GM12878 (cell line): Measurements from ENCODE around the gene FGD6. TPM values are rescaled to one million over a fixed set of nuclear protein-coding genes. Genes with fewer than 3 reads are reported as not detected.

ENCODE experiments used
- ATAC-seq: fragments of 200-7000 bp; cut with Tn5 transposase; 3 replicates; pipeline ENCODE4 v1.9.1; 2020; ENCODE audit warnings: mild to moderate bottlenecking, moderate library complexity
- BruUV-seq: library from RNA; stranded (reverse); fragments of 400-500 nt; replicated peaks from 2 replicates; lab custom pipeline; 2021; lab: Mats Ljungman, UMichigan
- CTCF ChIA-PET: fragments of 300-600 bp; sonication (Branson Sonifier 250); formaldehyde crosslinking; extraction: SDS; loops from one replicate; lab custom pipeline; 2021; ENCODE audit warnings: inconsistent platforms; lab: Yijun Ruan, JAX
- POLR2A ChIA-PET: fragments of 350-600 bp; formaldehyde crosslinking; extraction: SDS; loops from one replicate; lab custom pipeline; 2021; ENCODE audit warnings: inconsistent platforms; lab: Charles Lee
- RAD21 ChIA-PET: fragments of 300-600 bp; sonication (Branson Sonifier 250); formaldehyde crosslinking; loops from one replicate; lab custom pipeline; 2023; ENCODE audit warnings: antibody characterized with exemption; ENCODE audit not compliant: unreplicated experiment; lab: Charles Lee
- SMC1A ChIA-PET: fragments of 300-600 bp; sonication (Branson Sonifier 250); formaldehyde crosslinking; loops from one replicate; lab custom pipeline; 2023; ENCODE audit not compliant: unreplicated experiment, uncharacterized antibody; lab: Charles Lee
- DNase-seq: peaks from one replicate; pipeline ENCODE4 v3.0.0-alpha.2; 2011; ENCODE audit warnings: low read depth, low spot score
- FAIRE-seq: peaks from 3 replicates; lab custom pipeline; 2011; peaks lifted over from hg19 to GRCh38; lab: Jason Lieb, UNC
- H2AFZ ChIP-seq: 2 replicates; pipeline ENCODE4 v1.6.0; 2011; ENCODE audit warnings: low read depth, low read length, control low read depth; ENCODE audit not compliant: control insufficient read depth
- H3K27ac ChIP-seq: 2 replicates; pipeline ENCODE4 v1.5.1; 2011; ENCODE audit warnings: control low read depth; ENCODE audit not compliant: control insufficient read depth, insufficient read depth
- H3K27me3 ChIP-seq, 2 experiments: replicated peaks in 1 of 2; 2 replicates each; pipeline versions ENCODE4 v1.6.0 to v1.6.1; 2011; ENCODE audit warnings: low read length in 1 of 2; ENCODE audit not compliant: control insufficient read depth in 2 of 2, insufficient read depth in 2 of 2
- H3K36me3 ChIP-seq, 2 experiments: 2 replicates each; pipeline ENCODE4 v1.5.1; 2011; ENCODE audit warnings: low read length in 1 of 2; ENCODE audit not compliant: control insufficient read depth in 2 of 2, insufficient read depth in 2 of 2
- H3K4me1 ChIP-seq: 2 replicates; pipeline ENCODE4 v1.6.1; 2011; ENCODE audit warnings: mild to moderate bottlenecking, low read length, moderate library complexity, mixed read lengths; ENCODE audit not compliant: control insufficient read depth, insufficient read depth
- H3K4me2 ChIP-seq: 2 replicates; pipeline ENCODE4 v1.6.0; 2011; ENCODE audit warnings: control low read depth; ENCODE audit not compliant: control insufficient read depth, insufficient read depth
- H3K4me3 ChIP-seq: fragments of 200-600 bp; sonication (generic); 2 replicates; pipeline ENCODE4 v1.5.1; 2016
- H3K79me2 ChIP-seq: 2 replicates; pipeline ENCODE4 v1.6.0; 2011; ENCODE audit warnings: low read length; ENCODE audit not compliant: control insufficient read depth, insufficient read depth
- H3K9ac ChIP-seq: 2 replicates; pipeline ENCODE4 v1.8.0; 2011; ENCODE audit warnings: low read length, control low read depth, mixed read lengths; ENCODE audit not compliant: control insufficient read depth, insufficient read depth
- H3K9me3 ChIP-seq: replicated peaks from 3 replicates; pipeline ENCODE4 v1.5.1; 2011; ENCODE audit warnings: mild to moderate bottlenecking, low read length; ENCODE audit not compliant: control insufficient read depth, insufficient read depth
- H4K20me1 ChIP-seq: 2 replicates; pipeline ENCODE4 v1.6.0; 2011; ENCODE audit not compliant: control insufficient read depth, insufficient read depth
- BCL11A ChIP-seq: IDR thresholded peaks from 2 replicates; pipeline ENCODE4 v1.6.1; 2011; ENCODE audit warnings: low read depth, low read length
- BHLHE40 ChIP-seq, 2 experiments: fragments of 450-650 bp in 1 of 2; IDR thresholded peaks; 2 replicates each; pipeline ENCODE4 v1.6.1; 2011 to 2017; ENCODE audit warnings: low read depth in 2 of 2, borderline replicate concordance in 1 of 2, improper control_type of control experiment in 1 of 2, low read length in 1 of 2, mild to moderate bottlenecking in 1 of 2
- CHD1 ChIP-seq: IDR thresholded peaks from 2 replicates; pipeline ENCODE4 v1.6.1; 2012; ENCODE audit warnings: low read depth, low read length, improper control_type of control experiment
- CREM ChIP-seq: IDR thresholded peaks from 2 replicates; pipeline ENCODE4 v1.6.1; 2014; ENCODE audit warnings: antibody characterized with exemption, low read depth
- GABPA ChIP-seq: IDR thresholded peaks from 2 replicates; pipeline ENCODE4 v1.6.1; 2014; ENCODE audit warnings: antibody characterized with exemption, low read depth, mild to moderate bottlenecking, inconsistent platforms
- KAT2A ChIP-seq: conservative IDR thresholded peaks from 2 replicates; pipeline ENCODE4 v1.6.1; 2011; ENCODE audit warnings: low read depth, low read length; ENCODE audit not compliant: control insufficient read depth
- MEF2B ChIP-seq: fragments of 450-650 bp; IDR thresholded peaks from 2 replicates; pipeline ENCODE4 v1.6.1; 2018; ENCODE audit warnings: mild to moderate bottlenecking, moderate library complexity; ENCODE audit not compliant: partially characterized antibody, poor library complexity, severe bottlenecking
- MXI1 ChIP-seq: fragments of 150-350 bp; IDR thresholded peaks from 2 replicates; pipeline ENCODE4 v1.6.1; 2011; ENCODE audit warnings: low read depth, mild to moderate bottlenecking, inconsistent platforms, low read length, improper control_type of control experiment
- NFYB ChIP-seq: IDR thresholded peaks from 2 replicates; pipeline ENCODE4 v1.6.1; 2011; ENCODE audit warnings: low read depth, mild to moderate bottlenecking, low read length, improper control_type of control experiment, moderate library complexity; ENCODE audit not compliant: insufficient read depth
- NR2C1 ChIP-seq: fragments of 450-650 bp; IDR thresholded peaks from 2 replicates; pipeline ENCODE4 v1.6.1; 2017; ENCODE audit warnings: antibody characterized with exemption, mild to moderate bottlenecking, moderate library complexity
- NR2C2 ChIP-seq: IDR thresholded peaks from 2 replicates; pipeline ENCODE4 v1.6.1; 2011; ENCODE audit warnings: borderline replicate concordance, low read depth; ENCODE audit not compliant: control insufficient read depth, insufficient read length
- PAX5 ChIP-seq: IDR thresholded peaks from 2 replicates; pipeline ENCODE4 v1.6.1; 2011; ENCODE audit warnings: low read depth, low read length, borderline replicate concordance
- SMARCA5 ChIP-seq: fragments of 450-650 bp; IDR thresholded peaks from 2 replicates; pipeline ENCODE4 v1.6.1; 2017; ENCODE audit warnings: mild to moderate bottlenecking
- SUZ12 ChIP-seq: fragments of 200-600 bp; sonication (generic); IDR thresholded peaks from one replicate; pipeline ENCODE4 v1.6.1; 2018; ENCODE audit warnings: antibody characterized with exemption, mild to moderate bottlenecking; ENCODE audit not compliant: unreplicated experiment
- TAF1 ChIP-seq: IDR thresholded peaks from 2 replicates; pipeline ENCODE4 v1.6.1; 2011; ENCODE audit warnings: mild to moderate bottlenecking, low read depth, low read length, borderline replicate concordance
- ZNF384 ChIP-seq: IDR thresholded peaks from 2 replicates; pipeline ENCODE4 v1.6.1; 2012; ENCODE audit warnings: low read depth, mild to moderate bottlenecking, low read length, improper control_type of control experiment, borderline replicate concordance
- WGBS: methylation state at CpG from one replicate; pipeline ENCODE4 v1.1.6; 2016; ENCODE audit warnings: low lambda C conversion rate; ENCODE audit not compliant: insufficient replicate concordance, insufficient coverage; ENCODE audit errors: missing lambda C conversion rate; 5-methylcytosine and 5-hydroxymethylcytosine counted together
- in situ Hi-C: fragments of 300-500 bp; cut with MboI; formaldehyde crosslinking; loops from 9 replicates; pipeline ENCODE4 v1.14.3; 2018; ENCODE audit warnings: mixed read lengths
- intact Hi-C: fragments of 100-400 bp; cut with micrococcal nuclease; formaldehyde crosslinking; loops from one replicate; pipeline ENCODE4 v1.14.2; 2022; ENCODE audit not compliant: unreplicated experiment
- polyA plus RNA-seq, 11 experiments: library from polyadenylated mRNA; depleted of rRNA in 4 of 11; unstranded in 6 of 11; stranded (reverse) in 5 of 11; fragments of >200 nt; fragmentation: Nextera tagmentation in 4 of 11; fragmentation: Illumina TruSeq in 1 of 11; extraction: Ambion mirVana in 4 of 11; extraction: Trizol in 1 of 11; gene quantifications; 1 replicate in 1 of 11; 2 replicates in 10 of 11; pipeline versions ENCODE4 v1.2.1 to v1.2.3, GENCODE V29; 2011 to 2016; ENCODE audit warnings: inconsistent platforms in 2 of 11, missing spikeins in 2 of 11, low read depth in 1 of 11
- total RNA-seq, 4 experiments: library from RNA; depleted of rRNA in 3 of 4; stranded (reverse); fragments of >200 nt in 3 of 4; fragmentation: Illumina TruSeq in 1 of 4; extraction: Trizol in 1 of 4; gene quantifications; 2 replicates each; pipeline versions ENCODE4 v1.2.1 to v1.2.3, GENCODE V29; 2013 to 2021
- TF ChIP-seq, protein P1 (sequence below): IDR thresholded peaks from 2 replicates; pipeline ENCODE4 v1.6.1; 2011; ENCODE audit warnings: low read depth, low read length, improper control_type of control experiment, borderline replicate concordance
- TF ChIP-seq, protein P2 (sequence below): fragments of 450-650 bp; IDR thresholded peaks from 2 replicates; pipeline ENCODE4 v1.6.1; 2017; ENCODE audit warnings: mild to moderate bottlenecking, low read depth, inconsistent platforms; ENCODE audit not compliant: poor library complexity, severe bottlenecking

FGD6 gene
- total and polyA plus RNA-seq, 10 of the 15 experiments (the other 5 are each of a cell fraction or from before 2014, with no cell fraction given): 2.4 to 15.5 (median 8.9) TPM

DNA sequence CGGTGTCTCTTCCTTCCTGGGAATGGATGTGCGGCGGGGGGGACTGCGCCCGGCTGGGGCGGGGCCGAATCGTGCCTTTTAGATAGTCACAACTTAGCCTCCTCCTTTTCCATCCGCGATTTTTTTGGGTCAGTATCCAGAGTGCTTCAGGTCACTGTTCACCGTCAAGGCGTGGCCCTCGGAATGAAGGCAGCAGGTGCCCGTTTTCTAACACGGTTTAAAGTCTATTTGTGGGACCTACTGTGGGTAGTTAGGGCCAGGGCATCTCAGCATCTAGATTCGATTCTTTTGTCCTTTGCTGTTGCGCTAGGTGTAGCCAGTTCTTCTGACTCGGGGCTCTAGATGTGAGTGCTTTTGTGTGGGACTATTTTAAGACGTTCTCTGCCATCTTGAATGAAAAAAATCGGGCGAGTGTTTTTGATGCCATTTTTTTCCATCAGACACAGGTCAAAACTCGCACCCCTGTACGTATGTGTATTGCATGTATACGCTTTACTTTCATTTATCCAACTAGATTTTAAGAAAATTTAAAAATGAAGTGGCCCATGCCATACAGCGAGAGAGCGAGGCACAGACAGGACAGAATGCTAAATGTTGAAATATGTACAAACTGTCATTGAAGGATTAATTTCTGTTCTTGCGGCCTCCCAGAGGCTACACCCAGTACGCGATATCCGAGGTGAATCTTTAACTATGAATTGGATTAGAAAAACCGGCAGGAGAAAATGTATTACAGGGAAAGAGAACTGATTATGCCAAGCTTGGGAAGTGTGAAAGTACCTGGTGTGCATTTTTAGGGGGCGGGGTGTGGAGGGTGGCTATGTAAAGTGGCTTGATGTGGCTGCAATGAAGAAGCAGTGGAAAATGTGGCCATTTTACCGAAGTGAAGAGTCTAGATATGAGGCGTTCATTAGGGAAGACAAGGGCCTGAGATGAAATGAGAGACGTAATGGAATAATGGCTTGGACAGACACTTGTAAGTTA is 1.2 kb upstream of the FGD6 start:
- Histone ChIP-seq H3K9ac (peak overlapping the region; percentile 75), H3K79me2 (peaks cover 73% of the 10 kb centered on the region), H2AFZ (peak overlapping the region; percentile 83), H3K4me3 (peak overlapping the region; percentile 98), H3K9me3 (no peaks in the 10 kb centered on the region), H3K4me1 (no peaks in the 10 kb centered on the region), H3K36me3 (no peaks in the 10 kb centered on the region), H3K4me2 (peak overlapping the region; percentile 83), H3K27ac (peak overlapping the region; percentile 86), H4K20me1 (no peaks in the 10 kb centered on the region), H3K27me3 (no peaks in the 10 kb centered on the region)
- in situ Hi-C loops (no loop called here), intact Hi-C loops (loop anchor here (5.0 kb wide), 1 partner anchor 146 kb away; the partner anchor contains the start of gene NR2C1)
- CTCF ChIA-PET: interaction anchor here (0.7 to 4.4 kb wide), 10 partner anchors 10 to 314 kb away, joined by 3 to 46 read pairs (median 4); no protein-coding TSS in a partner anchor
- SMC1A ChIA-PET: interaction anchor here (0.7 to 3.8 kb wide), 8 partner anchors 11 to 314 kb away, joined by 3 to 43 read pairs (median 4); partner anchors contain the start of gene METAP2
- DNase-seq (peak; percentile 39), FAIRE-seq (no peak), ATAC-seq (peak; percentile 47)
- 1% methylated on average over 32 of the region's 35 CpGs for WGBS
- BruUV-seq: TSS peak; percentile 79
- RAD21 ChIA-PET: interaction anchor here (0.7 to 5.1 kb wide), 13 partner anchors 20 to 316 kb away, joined by 3 to 38 read pairs (median 5); partner anchors contain the start of genes METAP2, NDUFA12 and NR2C1
- POLR2A ChIA-PET: interaction anchor here (0.6 to 1.1 kb wide), 3 partner anchors 11 to 73 kb away, joined by 3 to 5 read pairs (median 3); no protein-coding TSS in a partner anchor
- TF ChIP-seq GABPA (no peak), KAT2A (no peak), TAF1 (peak; percentile 35; the same call in 1 of the 2 replicates), MXI1 (no peak), CHD1 (0 out of 2 replicates have a peak, but pooled peaks have one; percentile 16), SMARCA5 (no peak), MEF2B (peak; percentile 21), BCL11A (no peak), SUZ12 (no peak), NR2C1 (no peak), NFYB (no peak), CREM (no peak; the same call in 1 of the 2 replicates), ZNF384 (peak; percentile 80), PAX5 (no peak), BHLHE40 (IDR thresholded peaks at IDR 0.05; ENCODE audit: borderline replicate concordance in 1 of 2, low read depth in 2 of 2, low read length in 1 of 2) (no peak; a peak in 1 of 4 replicates), NR2C2 (no peak)
- TF ChIP-seq, protein P1, sequence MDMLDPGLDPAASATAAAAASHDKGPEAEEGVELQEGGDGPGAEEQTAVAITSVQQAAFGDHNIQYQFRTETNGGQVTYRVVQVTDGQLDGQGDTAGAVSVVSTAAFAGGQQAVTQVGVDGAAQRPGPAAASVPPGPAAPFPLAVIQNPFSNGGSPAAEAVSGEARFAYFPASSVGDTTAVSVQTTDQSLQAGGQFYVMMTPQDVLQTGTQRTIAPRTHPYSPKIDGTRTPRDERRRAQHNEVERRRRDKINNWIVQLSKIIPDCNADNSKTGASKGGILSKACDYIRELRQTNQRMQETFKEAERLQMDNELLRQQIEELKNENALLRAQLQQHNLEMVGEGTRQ: no peak
- TF ChIP-seq, protein P2, sequence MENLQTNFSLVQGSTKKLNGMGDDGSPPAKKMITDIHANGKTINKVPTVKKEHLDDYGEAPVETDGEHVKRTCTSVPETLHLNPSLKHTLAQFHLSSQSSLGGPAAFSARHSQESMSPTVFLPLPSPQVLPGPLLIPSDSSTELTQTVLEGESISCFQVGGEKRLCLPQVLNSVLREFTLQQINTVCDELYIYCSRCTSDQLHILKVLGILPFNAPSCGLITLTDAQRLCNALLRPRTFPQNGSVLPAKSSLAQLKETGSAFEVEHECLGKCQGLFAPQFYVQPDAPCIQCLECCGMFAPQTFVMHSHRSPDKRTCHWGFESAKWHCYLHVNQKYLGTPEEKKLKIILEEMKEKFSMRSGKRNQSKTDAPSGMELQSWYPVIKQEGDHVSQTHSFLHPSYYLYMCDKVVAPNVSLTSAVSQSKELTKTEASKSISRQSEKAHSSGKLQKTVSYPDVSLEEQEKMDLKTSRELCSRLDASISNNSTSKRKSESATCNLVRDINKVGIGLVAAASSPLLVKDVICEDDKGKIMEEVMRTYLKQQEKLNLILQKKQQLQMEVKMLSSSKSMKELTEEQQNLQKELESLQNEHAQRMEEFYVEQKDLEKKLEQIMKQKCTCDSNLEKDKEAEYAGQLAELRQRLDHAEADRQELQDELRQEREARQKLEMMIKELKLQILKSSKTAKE: peak; percentile 33
